ENCODE results near the gene C2orf78. TPM values are rescaled to one million over a fixed set of nuclear protein-coding genes. Genes with fewer than 3 reads are reported as not detected.
"Not testable (repeated sequence)": the region's sequence is repeated elsewhere in the genome, so short reads cannot be mapped to it uniquely, and the experiment has no call there.

Gene C2orf78
- not detected for total RNA-seq

GRCh38 chr2:73783883-73784282, at the start of gene C2orf78:
Gene C2orf78, plus strand, starts transcription at chr2:73784183. Its CDS starts 127 bp downstream, at chr2:73784310.
- DNase-seq, result not testable (repeated sequence)

- DNase-seq, result no peak
Observed at GRCh38 chr2:73736378-73736777, 47.6 kb upstream of the C2orf78 start.

- DNase-seq, result peak; percentile 93
Observed at GRCh38 chr2:73736855-73737779, 46.9 kb upstream of the C2orf78 start, which contains the start of gene TPRKB. Gene TPRKB, minus strand, starts transcription at chr2:73737345. Its CDS starts 2,776 bp downstream, at chr2:73734569.

GRCh38 chr2:73739101-73739500, 44.9 kb upstream of the C2orf78 start:
- no peak for DNase-seq

GRCh38 chr2:73740767-73741166, 43.2 kb upstream of the C2orf78 start:
- no peak for DNase-seq

GRCh38 chr2:73746015-73746876, 37.7 kb upstream of the C2orf78 start:
- no peak for DNase-seq

GRCh38 chr2:73746877-73747208, 37.1 kb upstream of the C2orf78 start:
- DNase-seq, result no peak

- DNase-seq, result no peak
Observed at GRCh38 chr2:73749314-73749713, 34.7 kb upstream of the C2orf78 start.

GRCh38 chr2:73754332-73754731, 29.7 kb upstream of the C2orf78 start:
- not testable (repeated sequence) for DNase-seq

- DNase-seq, result no peak
Observed at GRCh38 chr2:73759285-73759764, 24.7 kb upstream of the C2orf78 start.

GRCh38 chr2:73759904-73760303, 24.1 kb upstream of the C2orf78 start:
- no peak for DNase-seq

GRCh38 chr2:73762571-73762970, 21.4 kb upstream of the C2orf78 start:
- DNase-seq, result no peak

GRCh38 chr2:73764945-73765344, 19.0 kb upstream of the C2orf78 start:
- DNase-seq, result no peak

GRCh38 chr2:73766349-73766748, 17.6 kb upstream of the C2orf78 start:
- no peak for DNase-seq

GRCh38 chr2:73766994-73767393, 17.0 kb upstream of the C2orf78 start:
- DNase-seq, result no peak

- no peak for DNase-seq
Observed at GRCh38 chr2:73770725-73771124, 13.3 kb upstream of the C2orf78 start.

GRCh38 chr2:73772819-73773218, 11.2 kb upstream of the C2orf78 start:
- no peak for DNase-seq

GRCh38 chr2:73776381-73776780, 7.6 kb upstream of the C2orf78 start:
- no peak for DNase-seq

- no peak for DNase-seq
Observed at GRCh38 chr2:73776869-73777519, 7.0 kb upstream of the C2orf78 start.

GRCh38 chr2:73778867-73779466, 5.0 kb upstream of the C2orf78 start:
- DNase-seq, result not testable (repeated sequence)

GRCh38 chr2:73779467-73780236, 4.3 kb upstream of the C2orf78 start, which contains the start of gene DUSP11:
Gene DUSP11, minus strand, starts transcription at chr2:73780103. Its CDS starts 129 bp downstream, at chr2:73779974.
- peak; percentile 86 for DNase-seq
